Fibroblast of pulmonary artery (primary cell): ENCODE results near the gene MAN1C1.

ENCODE experiments used
- DNase-seq: peaks from one replicate; pipeline ENCODE4 v3.0.0-alpha.2; 2010; ENCODE audit warnings: low read depth
- H3K4me3 ChIP-seq: replicated peaks from 2 replicates; pipeline ENCODE4 v1.5.1; 2011; ENCODE audit warnings: low read depth, mild to moderate bottlenecking, control low read depth, low read length, moderate library complexity
- CTCF ChIP-seq: IDR thresholded peaks from 2 replicates; pipeline ENCODE4 v1.5.1; 2011; ENCODE audit warnings: mild to moderate bottlenecking, control low read depth, low read length, inconsistent platforms; ENCODE audit errors: missing control alignments

MAN1C1 gene

GRCh38 chr1:25760122-25760719, 143.6 kb downstream of the MAN1C1 start:
- DNase-seq, result no peak
- no peak overlapping the region for H3K4me3 ChIP-seq

GRCh38 chr1:25760871-25761270, 144.3 kb downstream of the MAN1C1 start:
- no peak for DNase-seq
- TF ChIP-seq CTCF, result no peak
- no peak overlapping the region for H3K4me3 ChIP-seq

More at GRCh38 chr1:25760122-25760719, 143.6 kb downstream of the MAN1C1 start:
- no peak for TF ChIP-seq CTCF

- H3K4me3 ChIP-seq, result no peak overlapping the region
- no peak for DNase-seq
- TF ChIP-seq CTCF, result no peak
Measured at GRCh38 chr1:25763493-25763892, 146.9 kb downstream of the MAN1C1 start.

GRCh38 chr1:25765136-25765922, 148.7 kb downstream of the MAN1C1 start:
- DNase-seq, result no peak
- no peak overlapping the region for H3K4me3 ChIP-seq
- no peak for TF ChIP-seq CTCF

GRCh38 chr1:25765923-25766589, 149.5 kb downstream of the MAN1C1 start:
- no peak for TF ChIP-seq CTCF
- DNase-seq, result no peak
- no peak overlapping the region for H3K4me3 ChIP-seq

- no peak for DNase-seq
- H3K4me3 ChIP-seq, result no peak overlapping the region
- TF ChIP-seq CTCF, result no peak
Measured at GRCh38 chr1:25766721-25767436, 150.3 kb downstream of the MAN1C1 start.
